Hepatocyte (in vitro differentiated cells): ENCODE data around the gene HMCN1.

Experiments used
- CTCF ChIP-seq: fragments of 200-600 bp; sonication (generic); IDR thresholded peaks from 2 replicates; pipeline ENCODE4 v1.5.1; 2016; ENCODE audit warnings: antibody characterized with exemption, mild to moderate bottlenecking; ENCODE audit not compliant: poor library complexity
- EZH2phosphoT487 ChIP-seq: fragments of 200-600 bp; sonication (generic); IDR thresholded peaks from one replicate; pipeline ENCODE4 v1.6.1; 2018; ENCODE audit warnings: antibody characterized with exemption, mild to moderate bottlenecking, low read depth, moderate library complexity; ENCODE audit not compliant: unreplicated experiment, severe bottlenecking

DNA sequence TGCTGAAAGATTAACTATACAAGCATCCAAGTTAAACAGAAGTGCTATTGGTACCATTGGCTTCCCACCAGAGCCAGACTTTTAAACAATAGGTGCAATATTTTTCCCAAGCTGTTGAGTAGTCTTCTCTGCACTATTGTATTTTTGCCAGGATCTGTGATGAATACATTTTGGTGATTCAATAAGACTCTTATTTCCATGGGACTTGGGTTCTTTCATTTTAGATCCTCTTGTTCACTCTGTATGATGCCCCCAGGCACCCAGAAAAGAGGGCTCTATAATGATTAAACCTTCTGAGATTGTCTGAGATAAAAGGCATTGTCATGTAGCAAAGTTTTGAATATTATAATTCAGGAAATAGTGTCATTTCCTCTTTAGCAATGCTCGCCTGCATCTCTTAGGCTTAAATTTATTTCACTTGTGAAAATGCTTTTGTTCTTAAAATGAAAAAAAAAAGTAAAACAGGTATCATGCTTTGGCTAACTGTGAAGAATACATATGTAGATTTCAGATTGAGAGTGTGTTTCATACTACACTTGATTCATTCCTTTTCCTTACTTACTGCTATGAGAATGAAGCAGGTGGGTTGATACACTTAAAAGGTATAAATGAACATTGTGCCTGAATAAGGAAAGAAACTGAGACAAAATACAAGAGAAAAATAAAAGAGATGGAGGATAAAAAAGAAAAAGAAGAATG lies 275.0 kb downstream of the HMCN1 start:
- no peak for TF ChIP-seq CTCF
- TF ChIP-seq EZH2phosphoT487: no peak
